Measurements from ENCODE around the gene SYK.

DNA sequence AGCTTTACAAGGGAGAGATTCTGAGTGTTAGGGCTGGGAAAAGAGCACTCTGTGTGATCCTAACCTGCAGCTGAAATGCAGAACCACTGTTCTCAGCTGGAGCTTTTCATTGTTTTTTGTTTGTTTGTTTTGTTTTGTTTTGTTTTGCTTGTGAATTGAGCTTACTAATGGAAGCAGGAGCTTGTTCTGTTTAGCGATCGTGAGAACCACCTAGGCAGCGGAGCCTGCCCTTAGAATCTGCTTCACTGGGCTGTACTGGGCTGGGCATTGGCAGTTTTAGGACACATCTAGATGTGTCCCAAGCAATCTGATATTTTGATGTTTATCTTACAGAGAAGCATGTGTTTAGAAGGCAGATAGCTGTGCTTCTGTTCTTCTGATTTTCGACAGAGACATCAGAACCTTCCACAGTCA lies 14.3 kb downstream of the SYK start:
- TF ChIP-seq, protein P1, sequence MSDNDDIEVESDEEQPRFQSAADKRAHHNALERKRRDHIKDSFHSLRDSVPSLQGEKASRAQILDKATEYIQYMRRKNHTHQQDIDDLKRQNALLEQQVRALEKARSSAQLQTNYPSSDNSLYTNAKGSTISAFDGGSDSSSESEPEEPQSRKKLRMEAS (IDR thresholded peaks at IDR 0.05) = no peak
- no peak for TF ChIP-seq ZFX (IDR thresholded peaks at IDR 0.05)
- TF ChIP-seq POLR2AphosphoS5 (IDR thresholded peaks at IDR 0.05; ENCODE audit: low read depth, low read length) = no peak
- TF ChIP-seq CTCF (IDR thresholded peaks at IDR 0.05 in 2 of 3, conservative IDR thresholded peaks at IDR 0.05 in 1 of 3; ENCODE audit: borderline replicate concordance in 1 of 3, insufficient read depth in 1 of 3, low read depth in 2 of 3, low read length in 2 of 3) = no peak
- TF ChIP-seq POLR2A (IDR thresholded peaks at IDR 0.05; ENCODE audit: borderline replicate concordance, extremely low read depth, insufficient read depth, insufficient read length) = no peak
- no peak for TF ChIP-seq RAD21 (IDR thresholded peaks at IDR 0.05; ENCODE audit: low read depth)

Data from HCT116 (cell line).